Gastroesophageal sphincter (tissue), 3 donors: Measurements from ENCODE around the gene TTLL9.

Experiments used
- CTCF ChIP-seq, 4 experiments: fragments of 200-600 bp in 2 of 4; fragments of 450-650 bp in 2 of 4; sonication (generic) in 1 of 4; IDR thresholded peaks; one replicate each; pipeline ENCODE4 v1.5.1; 2017 to 2019; ENCODE audit warnings: antibody characterized with exemption in 4 of 4, mild to moderate bottlenecking in 2 of 4, moderate library complexity in 2 of 4
- EP300 ChIP-seq: sonication (generic); formaldehyde crosslinking; IDR thresholded peaks from one replicate; pipeline ENCODE4 v1.6.1; 2017; ENCODE audit warnings: antibody characterized with exemption, mild to moderate bottlenecking
- POLR2A ChIP-seq, 2 donors: fragments of 450-650 bp; IDR thresholded peaks; one replicate each; pipeline ENCODE4 v1.6.1; 2017; ENCODE audit warnings: antibody characterized with exemption in 2 of 2, mild to moderate bottlenecking in 2 of 2, moderate library complexity in 1 of 2
- POLR2AphosphoS5 ChIP-seq: sonication (generic); formaldehyde crosslinking; IDR thresholded peaks from one replicate; pipeline ENCODE4 v1.6.1; 2017; ENCODE audit warnings: antibody characterized with exemption

GRCh38 chr20:31903627-31904386 is 33.4 kb downstream of the TTLL9 start:
- TF ChIP-seq CTCF (IDR thresholded peaks at IDR 0.05) (no peak), POLR2A (IDR thresholded peaks at IDR 0.05) (no peak), EP300 (no peak), POLR2AphosphoS5 (no peak)
